Measurements from ENCODE around the gene KCNK10.

DNA sequence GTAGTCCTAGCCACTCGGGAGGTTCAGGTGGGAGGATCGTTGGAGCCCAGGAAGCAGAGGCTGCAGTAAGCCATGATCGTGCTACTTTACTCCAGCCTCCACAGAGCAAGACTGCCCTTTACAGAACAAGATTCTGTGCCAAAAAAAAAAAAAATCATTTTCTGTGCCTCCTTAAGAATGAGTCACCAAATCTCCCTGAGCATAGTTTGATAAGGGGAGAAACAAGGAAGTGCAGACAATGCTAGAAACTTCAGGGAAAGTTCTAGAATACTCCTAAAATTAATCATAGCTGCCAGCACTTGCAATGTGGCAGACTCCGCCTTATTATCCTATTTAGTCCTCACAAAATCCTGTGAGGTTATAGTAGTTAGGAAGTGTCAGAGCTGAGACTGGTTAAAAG is 74.5 kb downstream of the KCNK10 start:
- no peak for TF ChIP-seq POLR2A (IDR thresholded peaks at IDR 0.05; ENCODE audit: extremely low read depth, insufficient read length)
- TF ChIP-seq, protein P1, sequence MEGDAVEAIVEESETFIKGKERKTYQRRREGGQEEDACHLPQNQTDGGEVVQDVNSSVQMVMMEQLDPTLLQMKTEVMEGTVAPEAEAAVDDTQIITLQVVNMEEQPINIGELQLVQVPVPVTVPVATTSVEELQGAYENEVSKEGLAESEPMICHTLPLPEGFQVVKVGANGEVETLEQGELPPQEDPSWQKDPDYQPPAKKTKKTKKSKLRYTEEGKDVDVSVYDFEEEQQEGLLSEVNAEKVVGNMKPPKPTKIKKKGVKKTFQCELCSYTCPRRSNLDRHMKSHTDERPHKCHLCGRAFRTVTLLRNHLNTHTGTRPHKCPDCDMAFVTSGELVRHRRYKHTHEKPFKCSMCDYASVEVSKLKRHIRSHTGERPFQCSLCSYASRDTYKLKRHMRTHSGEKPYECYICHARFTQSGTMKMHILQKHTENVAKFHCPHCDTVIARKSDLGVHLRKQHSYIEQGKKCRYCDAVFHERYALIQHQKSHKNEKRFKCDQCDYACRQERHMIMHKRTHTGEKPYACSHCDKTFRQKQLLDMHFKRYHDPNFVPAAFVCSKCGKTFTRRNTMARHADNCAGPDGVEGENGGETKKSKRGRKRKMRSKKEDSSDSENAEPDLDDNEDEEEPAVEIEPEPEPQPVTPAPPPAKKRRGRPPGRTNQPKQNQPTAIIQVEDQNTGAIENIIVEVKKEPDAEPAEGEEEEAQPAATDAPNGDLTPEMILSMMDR (IDR thresholded peaks at IDR 0.05; ENCODE audit: low read depth, low read length), result no peak
